HepG2 (cell line): ENCODE measurements around the gene RNPEPL1. TPM values are rescaled to one million over a fixed set of nuclear protein-coding genes. Genes with fewer than 3 reads are reported as not detected.
A peak's percentile ranks its signal among the peaks of the same experiment; 100 is the strongest.

ENCODE experiments used
- ATF6 ChIP-seq: sonication (generic); formaldehyde crosslinking; conservative IDR thresholded peaks from 2 replicates; pipeline ENCODE4 v1.4.0; 2020; ENCODE audit warnings: missing genetic modification reagents
- CERS6 ChIP-seq: sonication (generic); formaldehyde crosslinking; IDR thresholded peaks from 2 replicates; pipeline ENCODE4 v1.5.0; 2020; ENCODE audit warnings: missing genetic modification reagents
- CHCHD3 ChIP-seq: sonication (generic); formaldehyde crosslinking; IDR thresholded peaks from 2 replicates; pipeline ENCODE4 v1.8.0; 2022; ENCODE audit warnings: mild to moderate bottlenecking, missing genetic modification reagents, moderate library complexity
- KDM5A ChIP-seq: fragments of 200-600 bp; sonication (generic); IDR thresholded peaks from 2 replicates; pipeline ENCODE4 v1.7.0; 2018; ENCODE audit warnings: antibody characterized with exemption, mild to moderate bottlenecking, low read length, borderline replicate concordance
- MEIS1 ChIP-seq: sonication (generic); formaldehyde crosslinking; IDR thresholded peaks from 2 replicates; pipeline ENCODE4 v1.9.0; 2021; ENCODE audit warnings: mild to moderate bottlenecking, missing genetic modification reagents, moderate library complexity, borderline replicate concordance
- NKX3-1 ChIP-seq: sonication (generic); formaldehyde crosslinking; IDR thresholded peaks from 2 replicates; pipeline ENCODE4 v1.5.0; 2020; ENCODE audit warnings: missing genetic modification reagents
- RFX5 ChIP-seq: IDR thresholded peaks from 2 replicates; pipeline ENCODE4 v1.6.1; 2011; ENCODE audit warnings: low read depth, low read length, improper control_type of control experiment
- SMAD9 ChIP-seq: sonication (generic); formaldehyde crosslinking; IDR thresholded peaks from 2 replicates; pipeline ENCODE4 v1.5.1; 2020; ENCODE audit warnings: mild to moderate bottlenecking, missing genetic modification reagents
- SP2 ChIP-seq: sonication (generic); formaldehyde crosslinking; IDR thresholded peaks from 2 replicates; pipeline ENCODE4 v1.5.1; 2020; ENCODE audit warnings: mild to moderate bottlenecking, missing genetic modification reagents
- TARDBP ChIP-seq: sonication (generic); formaldehyde crosslinking; IDR thresholded peaks from 2 replicates; pipeline ENCODE4 v1.8.0; 2022; ENCODE audit warnings: mild to moderate bottlenecking, missing genetic modification reagents
- TCF12 ChIP-seq, 2 experiments: fragments of 450-650 bp in 1 of 2; sonication (generic) in 1 of 2; formaldehyde crosslinking in 1 of 2; IDR thresholded peaks; 2 replicates each; pipeline versions ENCODE4 v1.6.1 to v1.8.0; 2017 to 2022; ENCODE audit warnings: antibody characterized with exemption in 1 of 2, mild to moderate bottlenecking in 1 of 2, missing genetic modification reagents in 1 of 2, moderate library complexity in 1 of 2
- XRCC5 ChIP-seq: fragments of 200-400 bp; formaldehyde crosslinking; optimal IDR thresholded peaks from 2 replicates; pipeline ENCODE3; 2017; ENCODE audit warnings: mild to moderate bottlenecking, low read length
- ZKSCAN1 ChIP-seq: fragments of 150-350 bp; IDR thresholded peaks from 2 replicates; pipeline ENCODE4 v1.6.1; 2014; ENCODE audit warnings: low read length
- ZNF468 ChIP-seq: sonication (generic); formaldehyde crosslinking; IDR thresholded peaks from 2 replicates; pipeline ENCODE4 v1.8.0; 2022; ENCODE audit warnings: mild to moderate bottlenecking, moderate library complexity, missing genetic modification reagents
- ZNF552 ChIP-seq: sonication (generic); formaldehyde crosslinking; IDR thresholded peaks from 2 replicates; pipeline ENCODE4 v1.9.0; 2022; ENCODE audit warnings: missing genetic modification reagents, mild to moderate bottlenecking, borderline replicate concordance
- ZNF674 ChIP-seq: sonication (generic); formaldehyde crosslinking; IDR thresholded peaks from 2 replicates; pipeline ENCODE4 v1.5.0; 2020; ENCODE audit warnings: low read depth, mild to moderate bottlenecking, missing genetic modification reagents
- polyA plus RNA-seq, 8 experiments: library from polyadenylated mRNA; depleted of rRNA in 3 of 8; stranded (reverse) in 7 of 8; unstranded in 1 of 8; fragments of >200 nt; fragmentation: Illumina TruSeq in 4 of 8; extraction: Trizol in 4 of 8; gene quantifications; 2 replicates each; pipeline versions ENCODE4 v1.2.1 to v1.2.3, GENCODE V29; 2011 to 2016; ENCODE audit warnings: low read depth in 4 of 8, missing spikeins in 1 of 8, mixed read lengths in 1 of 8; ENCODE audit not compliant: insufficient read depth in 1 of 8
- total RNA-seq, 5 experiments: library from RNA; depleted of rRNA; stranded (reverse); fragments of >200 nt; fragmentation: Illumina TruSeq; extraction: Trizol; gene quantifications; 2 replicates each; pipeline ENCODE4 v1.2.3, GENCODE V29; 2016; ENCODE audit warnings: low read depth in 1 of 5
- TF ChIP-seq, protein P1 (sequence below): sonication (generic); formaldehyde crosslinking; IDR thresholded peaks from 2 replicates; pipeline ENCODE4 v1.4.0; 2020; ENCODE audit warnings: missing genetic modification reagents
- TF ChIP-seq, protein P2 (sequence below): sonication (generic); formaldehyde crosslinking; IDR thresholded peaks from 2 replicates; pipeline ENCODE4 v1.5.0; 2020; ENCODE audit warnings: missing genetic modification reagents
- TF ChIP-seq, protein P3 (sequence below): IDR thresholded peaks from 2 replicates; pipeline ENCODE4 v1.6.1; 2018; ENCODE audit warnings: missing genetic modification reagents
- TF ChIP-seq, protein P4 (sequence below): sonication (generic); formaldehyde crosslinking; IDR thresholded peaks from 2 replicates; pipeline ENCODE4 v1.5.1; 2020; ENCODE audit warnings: mild to moderate bottlenecking, missing genetic modification reagents, moderate library complexity

RNPEPL1 gene
- total and polyA plus RNA-seq, 2 of the 13 experiments (the other 11 are each of a cell fraction or from before 2014, with no cell fraction given) = 13.0 to 18.0 TPM

DNA sequence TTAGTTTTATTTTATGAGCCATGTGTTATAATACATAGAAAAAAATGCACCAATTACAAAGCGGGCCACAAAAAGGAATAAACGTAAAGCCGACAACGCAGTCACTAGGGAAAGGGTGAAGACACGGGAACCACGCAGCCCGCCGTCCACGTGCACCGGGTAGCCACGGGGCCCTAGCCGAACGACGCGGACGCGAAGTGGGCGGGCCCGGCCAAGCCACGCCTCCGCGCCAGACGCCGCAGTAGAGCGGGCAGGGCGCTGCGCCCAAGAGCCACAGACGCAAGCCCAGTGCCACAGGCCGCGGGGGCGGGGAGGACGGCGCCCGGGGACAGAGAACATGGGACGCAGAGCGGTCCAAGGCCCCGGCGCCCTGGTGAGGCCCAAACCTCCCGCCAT, 8.2 kb upstream of the RNPEPL1 start, which contains the start of gene DUSP28 (continued):
- no peak for TF ChIP-seq CERS6
- TF ChIP-seq, protein P1, sequence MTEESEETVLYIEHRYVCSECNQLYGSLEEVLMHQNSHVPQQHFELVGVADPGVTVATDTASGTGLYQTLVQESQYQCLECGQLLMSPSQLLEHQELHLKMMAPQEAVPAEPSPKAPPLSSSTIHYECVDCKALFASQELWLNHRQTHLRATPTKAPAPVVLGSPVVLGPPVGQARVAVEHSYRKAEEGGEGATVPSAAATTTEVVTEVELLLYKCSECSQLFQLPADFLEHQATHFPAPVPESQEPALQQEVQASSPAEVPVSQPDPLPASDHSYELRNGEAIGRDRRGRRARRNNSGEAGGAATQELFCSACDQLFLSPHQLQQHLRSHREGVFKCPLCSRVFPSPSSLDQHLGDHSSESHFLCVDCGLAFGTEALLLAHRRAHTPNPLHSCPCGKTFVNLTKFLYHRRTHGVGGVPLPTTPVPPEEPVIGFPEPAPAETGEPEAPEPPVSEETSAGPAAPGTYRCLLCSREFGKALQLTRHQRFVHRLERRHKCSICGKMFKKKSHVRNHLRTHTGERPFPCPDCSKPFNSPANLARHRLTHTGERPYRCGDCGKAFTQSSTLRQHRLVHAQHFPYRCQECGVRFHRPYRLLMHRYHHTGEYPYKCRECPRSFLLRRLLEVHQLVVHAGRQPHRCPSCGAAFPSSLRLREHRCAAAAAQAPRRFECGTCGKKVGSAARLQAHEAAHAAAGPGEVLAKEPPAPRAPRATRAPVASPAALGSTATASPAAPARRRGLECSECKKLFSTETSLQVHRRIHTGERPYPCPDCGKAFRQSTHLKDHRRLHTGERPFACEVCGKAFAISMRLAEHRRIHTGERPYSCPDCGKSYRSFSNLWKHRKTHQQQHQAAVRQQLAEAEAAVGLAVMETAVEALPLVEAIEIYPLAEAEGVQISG (CRISPR knock-in tag) = peak; percentile 65; the same call in 1 of the 2 replicates
- TF ChIP-seq ATF6 (CRISPR knock-in tag) = no peak
- peak; percentile 53; the same call in 1 of the 2 replicates for TF ChIP-seq SP2 (CRISPR knock-in tag)
- TF ChIP-seq SMAD9 (CRISPR knock-in tag) = 0 out of 2 replicates have a peak, but pooled peaks have one; percentile 64
- TF ChIP-seq, protein P2, sequence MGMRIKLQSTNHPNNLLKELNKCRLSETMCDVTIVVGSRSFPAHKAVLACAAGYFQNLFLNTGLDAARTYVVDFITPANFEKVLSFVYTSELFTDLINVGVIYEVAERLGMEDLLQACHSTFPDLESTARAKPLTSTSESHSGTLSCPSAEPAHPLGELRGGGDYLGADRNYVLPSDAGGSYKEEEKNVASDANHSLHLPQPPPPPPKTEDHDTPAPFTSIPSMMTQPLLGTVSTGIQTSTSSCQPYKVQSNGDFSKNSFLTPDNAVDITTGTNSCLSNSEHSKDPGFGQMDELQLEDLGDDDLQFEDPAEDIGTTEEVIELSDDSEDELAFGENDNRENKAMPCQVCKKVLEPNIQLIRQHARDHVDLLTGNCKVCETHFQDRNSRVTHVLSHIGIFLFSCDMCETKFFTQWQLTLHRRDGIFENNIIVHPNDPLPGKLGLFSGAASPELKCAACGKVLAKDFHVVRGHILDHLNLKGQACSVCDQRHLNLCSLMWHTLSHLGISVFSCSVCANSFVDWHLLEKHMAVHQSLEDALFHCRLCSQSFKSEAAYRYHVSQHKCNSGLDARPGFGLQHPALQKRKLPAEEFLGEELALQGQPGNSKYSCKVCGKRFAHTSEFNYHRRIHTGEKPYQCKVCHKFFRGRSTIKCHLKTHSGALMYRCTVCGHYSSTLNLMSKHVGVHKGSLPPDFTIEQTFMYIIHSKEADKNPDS = no peak
- no peak for TF ChIP-seq ZNF552 (CRISPR knock-in tag)
- TF ChIP-seq RFX5 = peak; percentile 94
- peak; percentile 12 for TF ChIP-seq XRCC5
- no peak for TF ChIP-seq KDM5A
- no peak; the same call in 1 of the 2 replicates for TF ChIP-seq NKX3-1
- TF ChIP-seq ZNF674 (CRISPR knock-in tag) = peak; percentile 92; the same call in 1 of the 2 replicates
- TF ChIP-seq TCF12 (IDR thresholded peaks at IDR 0.05) = no peak
- no peak for TF ChIP-seq TCF12 (CRISPR knock-in tag; IDR thresholded peaks at IDR 0.05)
- TF ChIP-seq CHCHD3 (CRISPR knock-in tag) = no peak
- TF ChIP-seq, protein P3, sequence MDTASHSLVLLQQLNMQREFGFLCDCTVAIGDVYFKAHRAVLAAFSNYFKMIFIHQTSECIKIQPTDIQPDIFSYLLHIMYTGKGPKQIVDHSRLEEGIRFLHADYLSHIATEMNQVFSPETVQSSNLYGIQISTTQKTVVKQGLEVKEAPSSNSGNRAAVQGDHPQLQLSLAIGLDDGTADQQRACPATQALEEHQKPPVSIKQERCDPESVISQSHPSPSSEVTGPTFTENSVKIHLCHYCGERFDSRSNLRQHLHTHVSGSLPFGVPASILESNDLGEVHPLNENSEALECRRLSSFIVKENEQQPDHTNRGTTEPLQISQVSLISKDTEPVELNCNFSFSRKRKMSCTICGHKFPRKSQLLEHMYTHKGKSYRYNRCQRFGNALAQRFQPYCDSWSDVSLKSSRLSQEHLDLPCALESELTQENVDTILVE = no peak
- TF ChIP-seq ZNF468 = no peak
- no peak for TF ChIP-seq TARDBP (CRISPR knock-in tag)
- TF ChIP-seq, protein P4, sequence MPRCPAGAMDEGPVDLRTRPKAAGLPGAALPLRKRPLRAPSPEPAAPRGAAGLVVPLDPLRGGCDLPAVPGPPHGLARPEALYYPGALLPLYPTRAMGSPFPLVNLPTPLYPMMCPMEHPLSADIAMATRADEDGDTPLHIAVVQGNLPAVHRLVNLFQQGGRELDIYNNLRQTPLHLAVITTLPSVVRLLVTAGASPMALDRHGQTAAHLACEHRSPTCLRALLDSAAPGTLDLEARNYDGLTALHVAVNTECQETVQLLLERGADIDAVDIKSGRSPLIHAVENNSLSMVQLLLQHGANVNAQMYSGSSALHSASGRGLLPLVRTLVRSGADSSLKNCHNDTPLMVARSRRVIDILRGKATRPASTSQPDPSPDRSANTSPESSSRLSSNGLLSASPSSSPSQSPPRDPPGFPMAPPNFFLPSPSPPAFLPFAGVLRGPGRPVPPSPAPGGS = no peak; the same call in 1 of the 2 replicates
- no peak for TF ChIP-seq ZKSCAN1
- TF ChIP-seq MEIS1 (CRISPR knock-in tag) = no peak; the same call in 1 of the 2 replicates
